K562 (cell line): ENCODE data around the gene MRPL10. TPM values are rescaled to one million over a fixed set of nuclear protein-coding genes. Genes with fewer than 3 reads are reported as not detected.

Source experiments
- ATAC-seq: fragments of 200-7000 bp; cut with Tn5 transposase; 3 replicates; pipeline ENCODE4 v1.9.1; 2020; ENCODE audit warnings: moderate library complexity
- BruUV-seq: library from RNA; stranded (reverse); fragments of 400-500 nt; replicated peaks from 2 replicates; lab custom pipeline; 2021; lab: Mats Ljungman, UMichigan
- CTCF ChIA-PET: fragments of 300-600 bp; formaldehyde crosslinking; extraction: SDS; loops from one replicate; lab custom pipeline; 2021; ENCODE audit warnings: low intra/inter-chr PET ratio; lab: Yijun Ruan, JAX
- POLR2A ChIA-PET: fragments of 300-600, 350-650 bp; sonication (Branson Sonifier 250); formaldehyde crosslinking; extraction: SDS; loops from one replicate; lab custom pipeline; 2021; ENCODE audit warnings: antibody characterized with exemption, inconsistent platforms; lab: Yijun Ruan, JAX
- DNase-seq, 4 experiments: peaks; one replicate each; pipeline versions ENCODE4 v3.0.0 to v3.0.0-alpha.2; 2011 to 2018; ENCODE audit warnings: low spot score in 3 of 4, mixed read lengths in 3 of 4; ENCODE audit errors: extremely low read depth in 1 of 4
- FAIRE-seq: peaks from 2 replicates; lab custom pipeline; 2011; peaks lifted over from hg19 to GRCh38; lab: Jason Lieb, UNC
- H2AFZ ChIP-seq: 2 replicates; pipeline ENCODE4 v1.6.0; 2011; ENCODE audit warnings: low read depth, low read length, control low read depth, inconsistent platforms
- H3K27ac ChIP-seq: fragments of 200-600 bp; 3 replicates; pipeline ENCODE4 v1.8.0; 2011; ENCODE audit warnings: low read depth, mild to moderate bottlenecking, control low read depth, inconsistent platforms, low read length, moderate library complexity, mixed read lengths; ENCODE audit errors: extremely low read depth
- H3K27me3 ChIP-seq, 2 experiments: fragments of 300-600 bp in 1 of 2; 2 replicates in 1 of 2; 3 replicates in 1 of 2; pipeline versions ENCODE4 v1.6.0 to v1.8.0; 2011; ENCODE audit warnings: inconsistent platforms in 2 of 2, low read length in 2 of 2, mild to moderate bottlenecking in 1 of 2, mixed read lengths in 1 of 2, moderate library complexity in 1 of 2; ENCODE audit not compliant: control insufficient read depth in 2 of 2, insufficient read depth in 2 of 2
- H3K36me3 ChIP-seq: fragments of 300-600 bp; 3 replicates; pipeline ENCODE4 v1.8.0; 2011; ENCODE audit warnings: mild to moderate bottlenecking, low read length, inconsistent platforms; ENCODE audit not compliant: control insufficient read depth, insufficient read depth
- H3K4me1 ChIP-seq, 2 experiments: fragments of 200-600 bp in 1 of 2; replicated peaks in 1 of 2; 2 replicates in 1 of 2; 3 replicates in 1 of 2; pipeline versions ENCODE4 v1.5.1 to v1.8.0; 2011; ENCODE audit warnings: inconsistent platforms in 2 of 2, low read length in 2 of 2, mild to moderate bottlenecking in 1 of 2, mixed read lengths in 1 of 2, moderate library complexity in 1 of 2; ENCODE audit not compliant: control insufficient read depth in 2 of 2, insufficient read depth in 2 of 2
- H3K4me2 ChIP-seq: 2 replicates; pipeline ENCODE4 v1.6.1; 2011; ENCODE audit warnings: low read length, control low read depth, inconsistent platforms, mixed read lengths; ENCODE audit not compliant: insufficient read depth
- H3K4me3 ChIP-seq: fragments of 200-600 bp; sonication (generic), shearing (Covaris generic); 2 replicates; pipeline ENCODE4 v1.5.1; 2016; ENCODE audit warnings: control low read depth, inconsistent platforms
- H3K79me2 ChIP-seq: fragments of 200-600 bp; 3 replicates; pipeline ENCODE4 v1.8.0; 2011; ENCODE audit warnings: low read length, inconsistent platforms; ENCODE audit not compliant: control insufficient read depth, insufficient read depth
- H3K9ac ChIP-seq, 2 experiments: 2 replicates each; pipeline versions ENCODE4 v1.6.0 to v1.6.1; 2011; ENCODE audit warnings: low read depth in 2 of 2, low read length in 2 of 2, control low read depth in 1 of 2, inconsistent platforms in 1 of 2, mild to moderate bottlenecking in 1 of 2, mixed read lengths in 1 of 2; ENCODE audit not compliant: insufficient read depth in 1 of 2
- H3K9me1 ChIP-seq: one replicate; pipeline ENCODE4 v1.6.0; 2011; ENCODE audit warnings: inconsistent platforms, mild to moderate bottlenecking, low read length, moderate library complexity; ENCODE audit not compliant: control insufficient read depth, insufficient read depth
- H3K9me3 ChIP-seq: replicated peaks from 2 replicates; pipeline ENCODE4 v1.5.1; 2011; ENCODE audit warnings: low read depth, low read length, inconsistent platforms; ENCODE audit not compliant: control insufficient read depth, insufficient read depth
- H4K20me1 ChIP-seq: replicated peaks from 2 replicates; pipeline ENCODE4 v1.6.1; 2011; ENCODE audit warnings: low read length, inconsistent platforms, mixed read lengths; ENCODE audit not compliant: control insufficient read depth, insufficient read depth
- E2F6 ChIP-seq, 2 experiments: IDR thresholded peaks; 2 replicates each; pipeline ENCODE4 v1.6.1; 2011; ENCODE audit warnings: borderline replicate concordance in 1 of 2, control low read depth in 1 of 2, low read depth in 1 of 2, low read length in 1 of 2, mild to moderate bottlenecking in 1 of 2, mixed read lengths in 1 of 2, moderate library complexity in 1 of 2; ENCODE audit not compliant: insufficient read depth in 1 of 2, insufficient read length in 1 of 2, poor library complexity in 1 of 2, severe bottlenecking in 1 of 2; ENCODE audit errors: extremely low read depth in 1 of 2
- ILF3 ChIP-seq: fragments of 450-650 bp; IDR thresholded peaks from 2 replicates; pipeline ENCODE4 v1.6.1; 2018; ENCODE audit warnings: antibody characterized with exemption, mild to moderate bottlenecking, moderate library complexity, borderline replicate concordance
- MTA1 ChIP-seq: fragments of 450-650 bp; IDR thresholded peaks from 2 replicates; pipeline ENCODE4 v1.6.1; 2017; ENCODE audit warnings: borderline replicate concordance
- SNAPC5 ChIP-seq: fragments of 250-450 bp; sonication (Bioruptor Pico); IDR thresholded peaks from 2 replicates; pipeline ENCODE4 v1.8.0; 2021; ENCODE audit warnings: moderate library complexity, mild to moderate bottlenecking, inconsistent platforms
- ZFP30 ChIP-seq: fragments of 250-450 bp; sonication (Bioruptor Pico); IDR thresholded peaks from 2 replicates; pipeline ENCODE4 v1.8.0; 2022; ENCODE audit warnings: moderate library complexity, mild to moderate bottlenecking, inconsistent platforms, borderline replicate concordance
- ZNF197 ChIP-seq: fragments of 200-800 bp; sonication (Bioruptor generic); IDR thresholded peaks from 2 replicates; pipeline ENCODE4 v1.6.1; 2016; ENCODE audit warnings: low read depth, missing genetic modification characterization, missing compliant biosample characterization
- WGBS: fragments of 100-300 bp; shearing (Covaris generic); methylation state at CpG from one replicate; pipeline ENCODE4 v1.1.6; 2016; ENCODE audit warnings: low coverage, mixed read lengths; ENCODE audit not compliant: insufficient coverage; ENCODE audit errors: missing lambda C conversion rate; 5-methylcytosine and 5-hydroxymethylcytosine counted together
- in situ Hi-C: fragments of 300-500 bp; cut with MboI; formaldehyde crosslinking; loops from 4 replicates; pipeline ENCODE4 v1.15.0; 2018; ENCODE audit warnings: inconsistent platforms, mixed read lengths
- intact Hi-C: fragments of 100-400 bp; cut with micrococcal nuclease; formaldehyde crosslinking; loops from 2 replicates; pipeline ENCODE4 v1.14.2; 2022
- polyA plus RNA-seq, 8 experiments: library from polyadenylated mRNA; depleted of rRNA in 4 of 8; stranded (reverse) in 5 of 8; unstranded in 3 of 8; fragments of >200 nt; fragmentation: Nextera tagmentation in 2 of 8; fragmentation: Illumina TruSeq in 1 of 8; extraction: Ambion mirVana in 2 of 8; extraction: Trizol in 1 of 8; gene quantifications; 2 replicates each; pipeline versions ENCODE4 v1.2.1 to v1.2.3, GENCODE V29; 2011 to 2014; ENCODE audit warnings: inconsistent platforms in 1 of 8, missing spikeins in 1 of 8
- total RNA-seq, 7 experiments: library from RNA; depleted of rRNA in 6 of 7; stranded (reverse); fragments of >200 nt in 6 of 7; fragmentation: Illumina TruSeq in 2 of 7; extraction: Trizol in 2 of 7; gene quantifications; 2 replicates each; pipeline versions ENCODE4 v1.2.1 to v1.2.3, GENCODE V29; 2011 to 2021; ENCODE audit warnings: low replicate concordance in 1 of 7

The MRPL10 gene
- total and polyA plus RNA-seq, 9 of the 15 experiments (the other 6 are each of a cell fraction or from before 2014, with no cell fraction given) = 27.8 to 105 (median 67.3) TPM

GRCh38 chr17:47791025-47791424 is 40.3 kb downstream of the MRPL10 start:
- ATAC-seq = no peak
- FAIRE-seq = no peak
- BruUV-seq = no TSS peak
- intact Hi-C loops (no loop called here), in situ Hi-C loops (no loop called here)
- no peaks in the 10 kb centered on the region for H4K20me1 ChIP-seq
- DNase-seq = no peak
- no peak overlapping the region for H2AFZ ChIP-seq
- peaks cover 0 to 9% of the 10 kb centered on the region in 2 experiments; a peak in 2 of 5 replicates for H3K4me1 ChIP-seq
- H3K9me3 ChIP-seq = no peaks in the 10 kb centered on the region
- TF ChIP-seq SNAPC5 (no peak), MTA1 (no peak), ZNF197 (no peak), ILF3 (no peak), ZFP30 (CRISPR knock-in tag) (no peak), E2F6 (IDR thresholded peaks at IDR 0.05; ENCODE audit: borderline replicate concordance in 1 of 2, extremely low read depth in 1 of 2, insufficient read depth in 1 of 2, insufficient read length in 1 of 2, low read depth in 1 of 2, low read length in 1 of 2, poor library complexity in 1 of 2, severe bottlenecking in 1 of 2) (no peak)
- WGBS = 0% methylated on average over 3 of the region's 3 CpGs
- CTCF ChIA-PET = no interaction called here
- peaks cover 21 to 33% of the 10 kb centered on the region in 2 experiments; a peak in 3 of 5 replicates for H3K27me3 ChIP-seq
- no peaks in the 10 kb centered on the region for H3K79me2 ChIP-seq
- no peak overlapping the region for H3K4me3 ChIP-seq
- no peak overlapping the region for H3K9ac ChIP-seq
- POLR2A ChIA-PET = no interaction called here
- no peaks in the 10 kb centered on the region for H3K36me3 ChIP-seq
- no peaks in the 10 kb centered on the region for H3K9me1 ChIP-seq
- no peak overlapping the region for H3K4me2 ChIP-seq
- no peak overlapping the region for H3K27ac ChIP-seq
